ENCODE results near the gene TXNL4B. TPM values are rescaled to one million over a fixed set of nuclear protein-coding genes. Genes with fewer than 3 reads are reported as not detected.
"Not testable (repeated sequence)": the region's sequence is repeated elsewhere in the genome, so short reads cannot be mapped to it uniquely, and the experiment has no call there.

Gene TXNL4B
- total and polyA plus RNA-seq, 9 of the 15 experiments (the other 6 are each of a cell fraction or from before 2014, with no cell fraction given): 11.9 to 38.0 (median 22.3) TPM

DNA sequence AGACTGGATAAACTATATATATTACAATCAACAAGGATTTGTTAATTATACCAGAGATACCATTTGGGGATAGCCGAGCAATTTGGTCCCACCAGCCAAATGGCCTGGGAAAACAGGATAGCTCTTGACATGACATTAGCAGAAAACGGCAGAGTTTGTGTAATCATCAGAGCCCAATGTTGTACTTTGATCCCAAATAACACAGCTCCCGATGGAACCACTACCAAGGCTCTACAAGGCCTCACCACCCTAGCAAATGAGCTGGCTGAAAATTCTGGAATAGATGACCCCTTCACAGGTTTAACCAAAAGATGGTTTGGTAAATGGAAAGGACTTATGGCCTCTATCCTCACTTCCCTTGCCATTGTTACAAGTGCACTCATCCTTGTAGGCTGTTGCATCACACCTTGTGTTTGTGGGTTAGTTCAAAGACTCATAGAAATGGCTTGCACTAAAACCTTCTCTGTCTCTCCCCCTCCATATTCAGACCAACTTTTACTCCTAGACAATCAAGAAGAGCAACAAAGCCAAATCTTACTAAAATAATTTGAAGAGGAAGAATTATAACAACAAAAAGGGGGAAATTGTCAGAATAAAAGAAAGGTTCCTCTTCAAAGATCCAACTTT, 9.5 kb downstream of the TXNL4B start (continued):
- TF ChIP-seq, protein P1, sequence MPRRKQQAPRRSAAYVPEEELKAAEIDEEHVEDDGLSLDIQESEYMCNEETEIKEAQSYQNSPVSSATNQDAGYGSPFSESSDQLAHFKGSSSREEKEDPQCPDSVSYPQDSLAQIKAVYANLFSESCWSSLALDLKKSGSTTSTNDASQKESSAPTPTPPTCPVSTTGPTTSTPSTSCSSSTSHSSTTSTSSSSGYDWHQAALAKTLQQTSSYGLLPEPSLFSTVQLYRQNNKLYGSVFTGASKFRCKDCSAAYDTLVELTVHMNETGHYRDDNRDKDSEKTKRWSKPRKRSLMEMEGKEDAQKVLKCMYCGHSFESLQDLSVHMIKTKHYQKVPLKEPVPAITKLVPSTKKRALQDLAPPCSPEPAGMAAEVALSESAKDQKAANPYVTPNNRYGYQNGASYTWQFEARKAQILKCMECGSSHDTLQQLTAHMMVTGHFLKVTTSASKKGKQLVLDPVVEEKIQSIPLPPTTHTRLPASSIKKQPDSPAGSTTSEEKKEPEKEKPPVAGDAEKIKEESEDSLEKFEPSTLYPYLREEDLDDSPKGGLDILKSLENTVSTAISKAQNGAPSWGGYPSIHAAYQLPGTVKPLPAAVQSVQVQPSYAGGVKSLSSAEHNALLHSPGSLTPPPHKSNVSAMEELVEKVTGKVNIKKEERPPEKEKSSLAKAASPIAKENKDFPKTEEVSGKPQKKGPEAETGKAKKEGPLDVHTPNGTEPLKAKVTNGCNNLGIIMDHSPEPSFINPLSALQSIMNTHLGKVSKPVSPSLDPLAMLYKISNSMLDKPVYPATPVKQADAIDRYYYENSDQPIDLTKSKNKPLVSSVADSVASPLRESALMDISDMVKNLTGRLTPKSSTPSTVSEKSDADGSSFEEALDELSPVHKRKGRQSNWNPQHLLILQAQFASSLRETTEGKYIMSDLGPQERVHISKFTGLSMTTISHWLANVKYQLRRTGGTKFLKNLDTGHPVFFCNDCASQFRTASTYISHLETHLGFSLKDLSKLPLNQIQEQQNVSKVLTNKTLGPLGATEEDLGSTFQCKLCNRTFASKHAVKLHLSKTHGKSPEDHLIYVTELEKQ (CRISPR knock-in tag; IDR thresholded peaks at IDR 0.05): no peak
- no peak for TF ChIP-seq MXI1 (IDR thresholded peaks at IDR 0.05; ENCODE audit: low read depth, low read length)
- TF ChIP-seq RBBP5 (IDR thresholded peaks at IDR 0.05; ENCODE audit: borderline replicate concordance, insufficient read depth, low read length, poor library complexity, severe bottlenecking): no peak
- TF ChIP-seq ZFP36 (IDR thresholded peaks at IDR 0.05; ENCODE audit: low read depth, low read length, partially characterized antibody): no peak
- TF ChIP-seq ZFX (CRISPR knock-in tag; IDR thresholded peaks at IDR 0.05): no peak
- TF ChIP-seq ZFPM2 (CRISPR knock-in tag; IDR thresholded peaks at IDR 0.05): no peak
- no peak for TF ChIP-seq PURB (CRISPR knock-in tag; IDR thresholded peaks at IDR 0.05; ENCODE audit: low read depth)

DNA sequence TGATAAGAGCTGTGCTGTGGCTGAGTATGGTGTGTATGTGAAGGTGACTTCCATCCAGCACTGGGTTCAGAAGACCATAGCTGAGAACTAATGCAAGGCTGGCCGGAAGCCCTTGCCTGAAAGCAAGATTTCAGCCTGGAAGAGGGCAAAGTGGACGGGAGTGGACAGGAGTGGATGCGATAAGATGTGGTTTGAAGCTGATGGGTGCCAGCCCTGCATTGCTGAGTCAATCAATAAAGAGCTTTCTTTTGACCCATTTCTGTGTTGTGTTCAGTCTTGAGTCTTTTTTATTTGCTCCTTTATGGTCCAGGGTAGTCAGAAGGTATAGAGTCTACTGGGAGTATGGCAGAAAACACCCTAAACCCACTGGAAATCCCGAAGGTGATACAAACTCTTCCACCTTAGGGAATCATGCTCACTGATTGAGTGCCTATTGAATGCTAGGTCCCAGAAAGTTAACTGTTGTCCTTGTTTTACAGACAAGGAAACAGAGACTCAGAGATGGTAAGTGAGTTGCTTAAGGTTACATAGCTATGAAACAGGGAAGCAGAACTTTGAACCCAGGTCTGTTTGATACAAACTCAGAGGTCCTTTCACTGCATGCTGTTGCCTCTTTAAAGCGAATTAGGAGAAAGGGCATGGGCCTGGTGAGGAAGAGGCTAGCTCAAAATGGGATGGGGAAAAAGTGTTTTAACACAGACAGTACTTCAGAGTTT, 16.3 kb downstream of the TXNL4B start:
- DNase-seq (ENCODE audit: extremely low read depth in 1 of 4, low spot score in 3 of 4); H3K27me3 ChIP-seq (ENCODE audit: control insufficient read depth in 2 of 2, insufficient read depth in 2 of 2, low read length in 2 of 2); H2AFZ ChIP-seq (ENCODE audit: low read depth, low read length); H3K4me2 ChIP-seq (ENCODE audit: insufficient read depth, low read length); H3K79me2 ChIP-seq (ENCODE audit: control insufficient read depth, insufficient read depth, low read length); BruUV-seq (replicated peaks); H3K9me1 ChIP-seq (ENCODE audit: control insufficient read depth, insufficient read depth, low read length); H4K20me1 ChIP-seq (replicated peaks; ENCODE audit: control insufficient read depth, insufficient read depth, low read length); ATAC-seq; intact Hi-C loops (cut with micrococcal nuclease); H3K36me3 ChIP-seq (ENCODE audit: control insufficient read depth, insufficient read depth, low read length); POLR2A ChIA-PET; H3K9ac ChIP-seq (ENCODE audit: insufficient read depth in 1 of 2, low read depth in 2 of 2, low read length in 2 of 2); H3K27ac ChIP-seq (ENCODE audit: extremely low read depth, low read depth, low read length); FAIRE-seq; in situ Hi-C loops (cut with MboI); H3K4me3 ChIP-seq; CTCF ChIA-PET (ENCODE audit: low intra/inter-chr PET ratio): not testable (repeated sequence)
- Histone ChIP-seq H3K9me3 (replicated peaks; ENCODE audit: control insufficient read depth, insufficient read depth, low read depth, low read length) (peaks cover 12% of the 10 kb centered on the region), H3K4me1 (replicated peaks in 1 of 2; ENCODE audit: control insufficient read depth in 2 of 2, insufficient read depth in 2 of 2, low read length in 2 of 2) (peaks cover 0 to 10% of the 10 kb centered on the region in 2 experiments; a peak in 2 of 5 replicates)
- WGBS (ENCODE audit: insufficient coverage, low coverage, missing lambda C conversion rate): 50% methylated on average over 1 of the region's 5 CpGs

DNA sequence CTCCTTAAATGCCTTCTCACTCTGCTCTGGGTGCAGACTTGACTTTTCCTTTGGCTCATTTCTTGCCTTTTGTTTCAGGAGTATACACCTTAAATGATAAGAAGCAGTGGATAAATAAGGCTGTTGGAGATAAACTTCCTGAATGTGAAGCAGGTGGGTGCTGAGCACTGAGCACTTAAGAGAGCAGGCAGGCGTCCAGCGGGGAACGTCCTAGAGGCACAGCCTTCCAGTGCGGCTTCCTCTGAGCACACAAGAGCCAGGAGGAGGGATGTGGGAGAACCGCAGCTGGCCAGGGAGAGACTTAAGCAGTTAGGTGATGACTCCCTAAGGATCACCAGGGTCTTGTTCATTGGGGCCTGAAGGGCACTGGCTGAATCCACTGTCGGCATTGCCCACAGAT, 18.4 kb downstream of the TXNL4B start:
- H3K27me3 ChIP-seq (ENCODE audit: control insufficient read depth in 2 of 2, insufficient read depth in 2 of 2, low read length in 2 of 2); H3K27ac ChIP-seq (ENCODE audit: extremely low read depth, low read depth, low read length); H3K9me1 ChIP-seq (ENCODE audit: control insufficient read depth, insufficient read depth, low read length); CTCF ChIA-PET (ENCODE audit: low intra/inter-chr PET ratio); H3K36me3 ChIP-seq (ENCODE audit: control insufficient read depth, insufficient read depth, low read length); DNase-seq (ENCODE audit: extremely low read depth in 1 of 4, low spot score in 3 of 4); intact Hi-C loops (cut with micrococcal nuclease); H2AFZ ChIP-seq (ENCODE audit: low read depth, low read length); H3K4me2 ChIP-seq (ENCODE audit: insufficient read depth, low read length); POLR2A ChIA-PET; H3K4me3 ChIP-seq; H3K9ac ChIP-seq (ENCODE audit: insufficient read depth in 1 of 2, low read depth in 2 of 2, low read length in 2 of 2); ATAC-seq; FAIRE-seq; H4K20me1 ChIP-seq (replicated peaks; ENCODE audit: control insufficient read depth, insufficient read depth, low read length); BruUV-seq (replicated peaks); in situ Hi-C loops (cut with MboI); H3K79me2 ChIP-seq (ENCODE audit: control insufficient read depth, insufficient read depth, low read length): not testable (repeated sequence)
- Histone ChIP-seq H3K4me1 (replicated peaks in 1 of 2; ENCODE audit: control insufficient read depth in 2 of 2, insufficient read depth in 2 of 2, low read length in 2 of 2) (peaks cover 0 to 11% of the 10 kb centered on the region in 2 experiments; a peak in 2 of 5 replicates), H3K9me3 (replicated peaks; ENCODE audit: control insufficient read depth, insufficient read depth, low read depth, low read length) (peaks cover 12% of the 10 kb centered on the region)
- 29% methylated on average over 1 of the region's 6 CpGs for WGBS (ENCODE audit: insufficient coverage, low coverage, missing lambda C conversion rate)
